Measurements from ENCODE around the gene LDLR. TPM values are rescaled to one million over a fixed set of nuclear protein-coding genes. Genes with fewer than 3 reads are reported as not detected.

LDLR gene
- total RNA-seq = 10 to 100 TPM; 22.6 to 45.6 (median 35.7) TPM

DNA sequence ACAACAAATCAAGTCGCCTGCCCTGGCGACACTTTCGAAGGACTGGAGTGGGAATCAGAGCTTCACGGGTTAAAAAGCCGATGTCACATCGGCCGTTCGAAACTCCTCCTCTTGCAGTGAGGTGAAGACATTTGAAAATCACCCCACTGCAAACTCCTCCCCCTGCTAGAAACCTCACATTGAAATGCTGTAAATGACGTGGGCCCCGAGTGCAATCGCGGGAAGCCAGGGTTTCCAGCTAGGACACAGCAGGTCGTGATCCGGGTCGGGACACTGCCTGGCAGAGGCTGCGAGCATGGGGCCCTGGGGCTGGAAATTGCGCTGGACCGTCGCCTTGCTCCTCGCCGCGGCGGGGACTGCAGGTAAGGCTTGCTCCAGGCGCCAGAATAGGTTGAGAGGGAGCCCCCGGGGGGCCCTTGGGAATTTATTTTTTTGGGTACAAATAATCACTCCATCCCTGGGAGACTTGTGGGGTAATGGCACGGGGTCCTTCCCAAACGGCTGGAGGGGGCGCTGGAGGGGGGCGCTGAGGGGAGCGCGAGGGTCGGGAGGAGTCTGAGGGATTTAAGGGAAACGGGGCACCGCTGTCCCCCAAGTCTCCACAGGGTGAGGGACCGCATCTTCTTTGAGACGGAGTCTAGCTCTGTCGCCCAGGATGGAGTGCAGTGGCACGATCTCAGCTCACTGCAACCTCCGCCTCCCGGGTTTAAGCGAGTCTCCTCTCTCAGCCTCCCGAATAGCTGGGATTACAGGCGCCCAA lies at the start of gene LDLR:
LDLR (plus strand) TSS at position 210 of the 760 bp plus-strand sequence; CDS start at position 296, 86 bp downstream.
- Histone ChIP-seq H3K27ac (peak within 1 kb of the TSS; percentile 95 to 99 (median 98)), H3K4me1 (peaks cover 0 to 75% (median 45%) of the 10 kb centered on the region in 4 donors), H3K27me3 (no peaks in the 10 kb centered on the region), H3K9me3 (no peaks in the 10 kb centered on the region), H3K4me3 (peak within 1 kb of the TSS; percentile 58 to 77 (median 71)), H3K36me3 (no peaks in the 10 kb centered on the region)
- peak; percentile 76 to 78 for DNase-seq (ENCODE audit: low spot score in 2 of 2)
- WGBS, 2 donors = 0 to 1% methylated on average over 32 to 34 of the region's 43 CpGs
- TF ChIP-seq EP300 (IDR thresholded peaks at IDR 0.05) (peak; percentile 93 to 94), POLR2A (IDR thresholded peaks at IDR 0.05) (peak; percentile 28 to 74)
- TF ChIP-seq, protein P1, sequence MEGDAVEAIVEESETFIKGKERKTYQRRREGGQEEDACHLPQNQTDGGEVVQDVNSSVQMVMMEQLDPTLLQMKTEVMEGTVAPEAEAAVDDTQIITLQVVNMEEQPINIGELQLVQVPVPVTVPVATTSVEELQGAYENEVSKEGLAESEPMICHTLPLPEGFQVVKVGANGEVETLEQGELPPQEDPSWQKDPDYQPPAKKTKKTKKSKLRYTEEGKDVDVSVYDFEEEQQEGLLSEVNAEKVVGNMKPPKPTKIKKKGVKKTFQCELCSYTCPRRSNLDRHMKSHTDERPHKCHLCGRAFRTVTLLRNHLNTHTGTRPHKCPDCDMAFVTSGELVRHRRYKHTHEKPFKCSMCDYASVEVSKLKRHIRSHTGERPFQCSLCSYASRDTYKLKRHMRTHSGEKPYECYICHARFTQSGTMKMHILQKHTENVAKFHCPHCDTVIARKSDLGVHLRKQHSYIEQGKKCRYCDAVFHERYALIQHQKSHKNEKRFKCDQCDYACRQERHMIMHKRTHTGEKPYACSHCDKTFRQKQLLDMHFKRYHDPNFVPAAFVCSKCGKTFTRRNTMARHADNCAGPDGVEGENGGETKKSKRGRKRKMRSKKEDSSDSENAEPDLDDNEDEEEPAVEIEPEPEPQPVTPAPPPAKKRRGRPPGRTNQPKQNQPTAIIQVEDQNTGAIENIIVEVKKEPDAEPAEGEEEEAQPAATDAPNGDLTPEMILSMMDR (IDR thresholded peaks at IDR 0.05) = no peak

DNA sequence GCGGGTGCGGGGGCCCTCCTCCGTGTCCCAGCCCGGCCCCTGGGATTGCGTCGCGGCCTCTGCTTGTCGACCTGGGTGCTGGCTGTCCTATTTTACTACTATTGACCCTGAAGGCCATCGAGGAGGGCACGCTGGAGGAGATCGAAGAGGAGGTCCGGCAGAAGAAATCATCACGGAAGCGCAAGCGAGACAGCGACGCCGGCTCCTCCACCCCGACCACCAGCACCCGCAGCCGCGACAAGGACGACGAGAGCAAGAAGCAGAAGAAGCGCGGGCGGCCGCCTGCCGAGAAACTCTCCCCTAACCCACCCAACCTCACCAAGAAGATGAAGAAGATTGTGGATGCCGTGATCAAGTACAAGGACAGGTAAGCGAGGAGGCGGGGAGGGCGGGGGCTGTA lies 48.1 kb upstream of the LDLR start:
- TF ChIP-seq EP300 (IDR thresholded peaks at IDR 0.05) (no peak), POLR2A (IDR thresholded peaks at IDR 0.05) (no peak)
- Histone ChIP-seq H3K9me3 (no peaks in the 10 kb centered on the region), H3K4me1 (peaks cover 0 to under 1% (median 0%) of the 10 kb centered on the region in 4 donors), H3K36me3 (peaks cover 4 to 91% (median 6%) of the 10 kb centered on the region in 3 donors), H3K27ac (no peak overlapping the region), H3K4me3 (no peak overlapping the region), H3K27me3 (no peaks in the 10 kb centered on the region)
- WGBS, 2 donors = 94 to 95% methylated on average over 33 of the region's 33 CpGs
- no peak for DNase-seq (ENCODE audit: low spot score in 2 of 2)

DNA sequence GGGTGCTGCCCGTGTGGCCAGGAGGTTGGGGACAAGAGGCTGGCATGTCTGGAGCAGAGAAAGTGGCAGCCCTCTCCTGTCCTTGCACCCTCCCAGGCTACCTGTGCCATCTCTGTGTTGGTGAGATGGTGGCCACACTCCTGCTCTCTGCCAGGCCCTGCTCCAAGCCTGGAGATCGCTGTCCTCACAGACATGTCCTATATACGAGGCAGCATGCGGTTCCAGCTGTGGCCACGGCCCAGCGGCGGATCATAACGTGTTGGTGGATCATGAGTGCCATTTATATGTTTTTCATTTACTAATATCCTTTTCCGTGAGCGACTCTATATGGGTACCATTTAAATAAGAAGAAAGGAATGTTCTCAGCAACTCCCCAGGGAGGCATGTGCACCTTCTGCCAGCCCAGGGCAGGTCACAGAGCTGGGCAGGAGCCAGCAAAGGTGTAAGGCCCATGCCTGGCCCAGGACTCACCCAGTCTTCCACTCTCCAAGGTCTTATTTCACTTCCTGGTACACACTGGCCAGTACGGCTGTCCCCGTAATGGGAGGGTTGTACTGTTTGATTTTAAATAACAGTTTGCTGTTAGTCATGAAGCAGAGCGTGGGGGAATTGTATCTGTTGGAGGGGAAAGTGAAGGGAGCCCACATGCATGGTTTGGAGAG lies 47.2 kb upstream of the LDLR start:
- Histone ChIP-seq H3K4me1 (no peaks in the 10 kb centered on the region), H3K27ac (no peak overlapping the region), H3K4me3 (no peak overlapping the region), H3K36me3 (peaks cover 4 to 89% (median 6%) of the 10 kb centered on the region in 3 donors), H3K27me3 (no peaks in the 10 kb centered on the region), H3K9me3 (no peaks in the 10 kb centered on the region)
- WGBS, 2 donors = 91% methylated on average over 13 of the region's 13 CpGs
- no peak for DNase-seq (ENCODE audit: low spot score in 2 of 2)
- no peak for TF ChIP-seq POLR2A (IDR thresholded peaks at IDR 0.05)
- TF ChIP-seq, protein P1 (IDR thresholded peaks at IDR 0.05) = no peak
- no peak for TF ChIP-seq EP300 (IDR thresholded peaks at IDR 0.05)

DNA sequence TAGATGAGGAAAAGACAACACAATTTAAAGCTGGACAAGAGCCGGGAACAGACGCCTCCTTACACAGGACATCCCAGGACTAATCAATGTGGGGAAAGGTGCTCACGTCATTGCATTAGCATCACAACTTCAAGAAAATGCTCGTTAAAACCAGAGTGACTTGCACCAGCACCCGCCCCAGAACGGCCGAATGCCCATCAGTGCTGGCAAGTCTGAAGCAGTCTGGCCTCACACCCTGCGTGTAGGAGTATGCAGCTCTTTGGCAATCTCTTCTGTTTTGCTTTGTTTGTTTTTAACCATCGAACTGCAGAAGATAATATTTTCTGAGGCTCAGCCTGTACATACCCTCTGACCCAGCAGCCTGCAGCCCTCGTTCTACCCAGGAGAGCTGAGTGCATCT lies 44.8 kb upstream of the LDLR start:
- TF ChIP-seq, protein P1 (IDR thresholded peaks at IDR 0.05) = no peak
- TF ChIP-seq POLR2A (IDR thresholded peaks at IDR 0.05) (no peak), EP300 (IDR thresholded peaks at IDR 0.05) (no peak)
- Histone ChIP-seq H3K27ac (no peak overlapping the region), H3K27me3 (no peaks in the 10 kb centered on the region), H3K9me3 (no peaks in the 10 kb centered on the region), H3K4me1 (peaks cover 0 to 5% (median 0%) of the 10 kb centered on the region in 4 donors), H3K36me3 (peaks cover 4 to 90% (median 6%) of the 10 kb centered on the region in 3 donors), H3K4me3 (no peak overlapping the region)
- 85 to 86% methylated on average over 10 of the region's 10 CpGs for WGBS, 2 donors
- no peak for DNase-seq (ENCODE audit: low spot score in 2 of 2)

DNA sequence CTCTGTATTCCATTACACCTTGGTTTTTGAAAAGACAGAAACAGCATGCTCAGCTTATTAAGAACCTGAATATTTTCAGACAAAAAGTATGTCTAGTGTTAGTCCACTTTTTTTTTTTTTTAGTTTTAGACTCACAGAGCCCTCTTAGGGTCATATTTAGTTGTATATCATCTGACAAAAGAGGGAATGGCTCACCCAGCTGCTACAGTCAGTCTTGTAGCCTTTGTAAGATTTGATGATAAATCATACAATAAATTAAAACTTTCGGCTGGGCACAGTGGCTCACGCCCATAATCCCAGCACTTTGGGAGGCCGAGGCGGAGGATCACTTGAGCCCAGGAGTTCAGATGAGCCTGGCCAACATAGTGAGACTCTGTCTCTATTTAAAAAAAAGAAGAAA lies 43.7 kb upstream of the LDLR start:
- Histone ChIP-seq H3K4me3 (no peak overlapping the region), H3K27ac (no peak overlapping the region), H3K9me3 (no peaks in the 10 kb centered on the region), H3K36me3 (peaks cover 4 to 89% (median 6%) of the 10 kb centered on the region in 3 donors), H3K4me1 (peaks cover 0 to 9% (median 0%) of the 10 kb centered on the region in 4 donors), H3K27me3 (no peaks in the 10 kb centered on the region)
- DNase-seq (ENCODE audit: low spot score in 2 of 2) = no peak
- 96 to 98% methylated on average over 4 of the region's 4 CpGs for WGBS, 2 donors
- TF ChIP-seq EP300 (IDR thresholded peaks at IDR 0.05) = no peak
- TF ChIP-seq, protein P1 (IDR thresholded peaks at IDR 0.05) = no peak

Data from tibial nerve (tissue), 4 donors.